Esophagus (tissue), 2 donors: ENCODE results near the gene NKX6-2. TPM values are rescaled to one million over a fixed set of nuclear protein-coding genes. Genes with fewer than 3 reads are reported as not detected.
"Not testable (repeated sequence)": the region's sequence is repeated elsewhere in the genome, so short reads cannot be mapped to it uniquely, and the experiment has no call there.

Experiments
- H3K27ac ChIP-seq, 2 donors: one replicate each; pipeline ENCODE4 v1.5.1; 2013; ENCODE audit warnings: low read depth in 2 of 2, mild to moderate bottlenecking in 2 of 2, inconsistent platforms in 1 of 2, low read length in 1 of 2, moderate library complexity in 1 of 2
- H3K27me3 ChIP-seq, 2 donors: one replicate each; pipeline ENCODE4 v1.6.1; 2013; ENCODE audit warnings: low read length in 2 of 2, control low read depth in 1 of 2, mild to moderate bottlenecking in 1 of 2; ENCODE audit not compliant: insufficient read depth in 2 of 2, control insufficient read depth in 1 of 2
- H3K36me3 ChIP-seq, 2 donors: one replicate each; pipeline ENCODE4 v1.6.1; 2013; ENCODE audit warnings: low read length in 1 of 2; ENCODE audit not compliant: control insufficient read depth in 2 of 2, insufficient read depth in 2 of 2
- H3K4me1 ChIP-seq, 2 donors: one replicate each; pipeline ENCODE4 v1.6.1; 2013; ENCODE audit warnings: low read length in 1 of 2; ENCODE audit not compliant: control insufficient read depth in 2 of 2, insufficient read depth in 2 of 2
- H3K4me3 ChIP-seq, 2 donors: one replicate each; pipeline ENCODE4 v1.5.1; 2013; ENCODE audit warnings: low read length in 2 of 2, mild to moderate bottlenecking in 2 of 2, low read depth in 1 of 2, moderate library complexity in 1 of 2
- H3K9me3 ChIP-seq, 2 donors: one replicate each; pipeline ENCODE4 v1.6.1; 2013; ENCODE audit warnings: mild to moderate bottlenecking in 2 of 2, low read depth in 1 of 2, low read length in 1 of 2, moderate library complexity in 1 of 2; ENCODE audit not compliant: control insufficient read depth in 2 of 2, insufficient read depth in 1 of 2
- WGBS, 2 donors: extraction: QIAGEN DNeasy Blood & Tissue Kit; methylation state at CpG; one replicate each; pipeline ENCODE4 v1.1.7; 2013; 5-methylcytosine and 5-hydroxymethylcytosine counted together
- polyA plus RNA-seq, 2 donors: library from polyadenylated mRNA; stranded (reverse); fragments of 200-250 nt; gene quantifications; one replicate each; pipeline ENCODE4 v1.2.3, GENCODE V29; 2013
- donor health status: healthy with polysubstance abuse.
- donor health status: Bipolar disorder and iron deficiency.

Gene NKX6-2
- polyA plus RNA-seq, 2 donors: 0.15 to 1.5 TPM

- no peaks in the 10 kb centered on the region for H3K9me3 ChIP-seq
- peaks cover 0 to 3% of the 10 kb centered on the region in 2 donors for H3K4me1 ChIP-seq
- H3K27ac ChIP-seq: no peak overlapping the region
- H3K4me3 ChIP-seq: no peak overlapping the region
- H3K36me3 ChIP-seq: peaks cover 0 to 16% of the 10 kb centered on the region in 2 donors
- WGBS, 2 donors: 92% methylated on average over 18 of the region's 18 CpGs
- no peaks in the 10 kb centered on the region for H3K27me3 ChIP-seq
Measured at GRCh38 chr10:132776186-132776585, 9.8 kb downstream of the NKX6-2 start.

GRCh38 chr10:132774902-132775863, 10.8 kb downstream of the NKX6-2 start:
- Histone ChIP-seq H3K27ac (no peak overlapping the region), H3K36me3 (peaks cover 0 to 13% of the 10 kb centered on the region in 2 donors), H3K4me3 (no peak overlapping the region), H3K27me3 (no peaks in the 10 kb centered on the region), H3K9me3 (no peaks in the 10 kb centered on the region), H3K4me1 (peaks cover 0 to 3% of the 10 kb centered on the region in 2 donors)
- 54 to 58% methylated on average over 16 to 22 of the region's 22 CpGs for WGBS, 2 donors

- WGBS, 2 donors: 68 to 76% methylated on average over 29 of the region's 29 CpGs
- H3K4me1 ChIP-seq: peaks cover 0 to 3% of the 10 kb centered on the region in 2 donors
- H3K4me3 ChIP-seq: no peak overlapping the region
- no peak overlapping the region for H3K27ac ChIP-seq
- H3K27me3 ChIP-seq: no peaks in the 10 kb centered on the region
- peaks cover 0 to 11% of the 10 kb centered on the region in 2 donors for H3K36me3 ChIP-seq
- no peaks in the 10 kb centered on the region for H3K9me3 ChIP-seq
Measured at GRCh38 chr10:132774181-132774901, 11.6 kb downstream of the NKX6-2 start.

GRCh38 chr10:132772816-132773215, 13.1 kb downstream of the NKX6-2 start:
- H3K27me3 ChIP-seq, H3K36me3 ChIP-seq, H3K9me3 ChIP-seq, H3K4me1 ChIP-seq, H3K27ac ChIP-seq, H3K4me3 ChIP-seq: not testable (repeated sequence)
- 93 to 95% methylated on average over 17 to 20 of the region's 25 CpGs for WGBS, 2 donors

- H3K4me1 ChIP-seq: peaks cover 0 to 2% of the 10 kb centered on the region in 2 donors
- H3K27ac ChIP-seq: no peak overlapping the region
- H3K4me3 ChIP-seq: no peak overlapping the region
- H3K9me3 ChIP-seq: peaks cover 0 to 2% of the 10 kb centered on the region in 2 donors
- H3K36me3 ChIP-seq: peaks cover 0 to 5% of the 10 kb centered on the region in 2 donors
- 96 to 97% methylated on average over 45 of the region's 45 CpGs for WGBS, 2 donors
- no peaks in the 10 kb centered on the region for H3K27me3 ChIP-seq
Measured at GRCh38 chr10:132770061-132771021, 15.6 kb downstream of the NKX6-2 start.

GRCh38 chr10:132768346-132769248, 17.4 kb downstream of the NKX6-2 start:
- 97% methylated on average over 41 of the region's 41 CpGs for WGBS, 2 donors
- peaks cover 3 to 5% of the 10 kb centered on the region in 2 donors for H3K4me1 ChIP-seq
- H3K36me3 ChIP-seq: peaks cover 0 to 5% of the 10 kb centered on the region in 2 donors

GRCh38 chr10:132766291-132766690, 19.7 kb downstream of the NKX6-2 start:
- H3K36me3 ChIP-seq: peaks cover 0 to 5% of the 10 kb centered on the region in 2 donors

More at GRCh38 chr10:132768346-132769248, 17.4 kb downstream of the NKX6-2 start:
- Histone ChIP-seq H3K4me3 (no peak overlapping the region), H3K9me3 (peaks cover 0 to 2% of the 10 kb centered on the region in 2 donors), H3K27ac (no peak overlapping the region), H3K27me3 (no peaks in the 10 kb centered on the region)

GRCh38 chr10:132765435-132765834, 20.5 kb downstream of the NKX6-2 start:
- WGBS, 2 donors: 82 to 87% methylated on average over 11 of the region's 11 CpGs
- Histone ChIP-seq H3K4me1 (peaks cover 3 to 12% of the 10 kb centered on the region in 2 donors), H3K36me3 (peaks cover 0 to 8% of the 10 kb centered on the region in 2 donors), H3K9me3 (peaks cover 0 to 2% of the 10 kb centered on the region in 2 donors), H3K27me3 (no peaks in the 10 kb centered on the region), H3K27ac (peak overlapping the region; percentile 19 to 71), H3K4me3 (no peak overlapping the region)

More at GRCh38 chr10:132766291-132766690, 19.7 kb downstream of the NKX6-2 start:
- H3K27ac ChIP-seq: no peak overlapping the region
- no peak overlapping the region for H3K4me3 ChIP-seq
- no peaks in the 10 kb centered on the region for H3K27me3 ChIP-seq
- peaks cover 0 to 2% of the 10 kb centered on the region in 2 donors for H3K9me3 ChIP-seq
- WGBS, 2 donors: 92 to 95% methylated on average over 13 of the region's 13 CpGs
- H3K4me1 ChIP-seq: peaks cover 3 to 12% of the 10 kb centered on the region in 2 donors
